C4-2B (cell line): ENCODE data around the gene PAM.

Source experiments
- H3K27ac ChIP-seq: fragments of 450-650 bp; 2 replicates; pipeline ENCODE4 v1.5.1; 2017
- CTCF ChIP-seq: fragments of 450-650 bp; conservative IDR thresholded peaks from 2 replicates; pipeline ENCODE4 v1.5.1; 2017; ENCODE audit warnings: mild to moderate bottlenecking
- ZFX ChIP-seq: fragments of 450-650 bp; IDR thresholded peaks from 2 replicates; pipeline ENCODE4 v1.6.1; 2017

The PAM gene

DNA sequence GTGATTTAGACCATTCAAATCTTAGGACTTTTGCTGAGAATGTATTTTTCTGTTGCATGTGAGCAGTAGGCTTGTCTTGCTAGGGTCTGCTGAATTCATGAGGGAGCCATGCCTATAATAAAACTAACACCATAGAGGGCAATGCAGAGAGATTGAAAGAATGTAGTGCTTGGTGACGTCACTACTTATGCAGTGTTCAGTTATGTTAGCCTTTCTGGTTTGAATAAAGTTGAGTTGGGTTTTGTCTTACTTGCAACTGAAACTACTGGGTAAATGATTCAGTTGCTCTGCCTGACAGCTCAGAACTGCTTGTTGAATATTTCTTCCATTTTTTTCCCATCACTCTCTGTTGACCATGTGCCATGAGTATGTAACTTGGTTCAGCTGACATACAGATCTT lies 114.1 kb downstream of the PAM start:
- H3K27ac ChIP-seq, result no peak overlapping the region
- TF ChIP-seq ZFX (no peak), CTCF (no peak)

GRCh38 chr5:102873379-102873932 lies 118.4 kb downstream of the PAM start:
- no peak overlapping the region for H3K27ac ChIP-seq
- TF ChIP-seq ZFX (no peak), CTCF (no peak)

DNA sequence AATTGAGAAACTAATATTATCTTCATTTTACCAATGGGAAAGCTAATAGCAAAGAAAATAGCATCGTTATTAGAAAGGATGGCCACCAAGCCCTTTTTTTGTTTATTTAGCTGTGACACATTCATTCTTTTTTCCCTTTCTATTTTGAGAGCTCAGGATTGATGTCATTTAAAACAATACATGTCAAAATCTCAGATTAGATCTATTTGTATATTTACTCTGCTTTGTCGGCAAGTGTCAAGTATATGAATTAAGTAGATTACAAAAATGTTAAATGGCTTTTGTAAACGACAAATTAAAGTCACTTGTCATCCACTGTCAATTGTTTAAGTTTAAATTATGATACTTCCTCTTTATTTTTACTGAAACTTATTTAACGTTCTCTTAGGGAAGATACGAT lies 118.9 kb downstream of the PAM start:
- TF ChIP-seq CTCF (no peak), ZFX (no peak)
- H3K27ac ChIP-seq, result no peak overlapping the region

DNA sequence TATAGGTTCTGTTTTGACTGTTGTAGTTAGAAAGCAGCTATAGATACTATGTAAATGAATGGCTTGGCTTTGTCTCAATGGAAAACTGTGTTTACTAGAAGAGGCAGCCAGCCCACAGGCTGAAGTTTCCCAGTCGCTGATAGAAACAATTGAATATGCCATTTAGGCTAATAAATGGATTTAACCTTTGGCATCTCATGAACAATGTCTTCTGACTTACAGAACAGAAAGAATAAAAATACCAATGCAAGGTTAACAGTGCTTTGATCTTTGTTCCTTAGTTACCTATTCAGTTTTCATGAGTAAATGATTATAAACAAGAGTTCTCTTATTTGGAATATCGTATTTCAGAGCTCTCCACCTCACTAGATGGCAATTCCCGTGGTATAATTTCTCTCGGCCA lies 120.6 kb downstream of the PAM start:
- TF ChIP-seq ZFX, result no peak
- no peak for TF ChIP-seq CTCF
- H3K27ac ChIP-seq, result no peak overlapping the region

DNA sequence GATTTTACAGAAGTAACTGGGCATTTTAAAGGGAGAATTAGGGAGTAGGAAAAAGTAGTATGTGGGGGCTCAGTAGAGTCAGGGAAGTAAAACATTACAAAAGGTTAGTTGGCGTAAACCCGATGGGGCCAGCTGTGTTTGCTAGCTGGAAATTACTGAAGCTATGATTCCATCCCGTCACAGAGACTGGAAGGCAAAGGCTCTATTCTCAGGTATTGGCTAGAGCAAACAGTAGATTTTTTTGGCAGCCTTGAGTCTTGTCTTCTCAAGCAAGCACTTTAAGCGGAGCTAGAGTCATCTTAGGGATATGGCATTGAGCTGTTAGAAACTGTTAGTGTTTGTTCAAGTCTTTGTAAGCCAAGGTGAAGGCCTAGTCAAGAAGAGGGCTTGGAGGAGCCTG lies 121.5 kb downstream of the PAM start:
- no peak for TF ChIP-seq ZFX
- no peak for TF ChIP-seq CTCF
- H3K27ac ChIP-seq, result no peak overlapping the region

- TF ChIP-seq ZFX (no peak), CTCF (no peak)
- no peak overlapping the region for H3K27ac ChIP-seq
These were observed 124.6 kb downstream of the PAM start for GRCh38 chr5:102879741-102880140.

GRCh38 chr5:102886586-102886985 lies 131.5 kb downstream of the PAM start:
- H3K27ac ChIP-seq, result no peak overlapping the region
- TF ChIP-seq ZFX (no peak), CTCF (no peak)
